ENCODE data around the gene TANGO2.

- TF ChIP-seq CTCF (IDR thresholded peaks at IDR 0.05) (no peak), POLR2A (IDR thresholded peaks at IDR 0.05) (no peak)
Measured at GRCh38 chr22:20108757-20109230, 87.9 kb downstream of the TANGO2 start.
